Stimulated activated CD8-positive, alpha-beta memory T cell treated with anti-CD3 and anti-CD28 coated beads, Interleukin-4, amount 100 ng/mL, for 24 hours (primary cell): ENCODE measurements around the gene CCDC85C.
A peak's percentile ranks its signal among the peaks of the same experiment; 100 is the strongest.

Experiments
- DNase-seq: peaks from one replicate; pipeline ENCODE4 v3.0.0-alpha.2; 2020; ENCODE audit warnings: low read depth

CCDC85C gene

DNA sequence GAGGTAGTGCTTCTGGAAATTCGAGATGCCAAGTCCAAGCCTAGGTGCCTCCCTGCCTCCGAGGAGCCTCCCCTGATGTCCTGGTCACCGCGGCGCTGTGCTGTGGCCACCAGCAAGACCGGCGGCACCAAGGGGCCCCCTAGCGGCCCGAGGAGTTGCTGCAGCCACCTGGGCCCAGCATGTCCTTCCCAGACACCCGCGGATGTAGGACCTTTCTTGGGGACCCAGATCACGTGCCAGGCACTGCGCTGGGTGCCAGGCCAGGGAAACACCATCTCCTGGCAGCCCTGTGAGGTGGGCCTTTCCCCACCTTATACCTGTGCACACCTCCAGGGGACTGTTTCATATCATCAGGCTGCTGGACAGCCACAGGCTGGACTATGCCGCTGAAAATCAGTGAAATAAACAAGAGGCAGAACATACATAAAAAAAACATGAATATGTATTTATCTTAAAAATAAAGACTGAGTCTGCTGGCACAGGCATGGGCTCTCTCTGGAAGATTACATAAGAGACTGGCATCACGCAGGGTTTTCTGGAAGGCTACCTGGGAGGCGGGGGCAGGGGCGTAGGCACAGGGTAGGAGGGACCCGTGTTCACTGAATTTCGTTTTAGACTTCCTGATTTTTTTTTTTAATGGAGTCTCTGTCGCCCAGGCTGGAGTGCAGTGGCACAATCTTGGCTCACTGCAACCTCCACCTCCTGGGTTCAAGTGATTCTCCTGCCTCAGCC, 25.0 kb upstream of the CCDC85C start:
- peak; percentile 31 for DNase-seq

DNA sequence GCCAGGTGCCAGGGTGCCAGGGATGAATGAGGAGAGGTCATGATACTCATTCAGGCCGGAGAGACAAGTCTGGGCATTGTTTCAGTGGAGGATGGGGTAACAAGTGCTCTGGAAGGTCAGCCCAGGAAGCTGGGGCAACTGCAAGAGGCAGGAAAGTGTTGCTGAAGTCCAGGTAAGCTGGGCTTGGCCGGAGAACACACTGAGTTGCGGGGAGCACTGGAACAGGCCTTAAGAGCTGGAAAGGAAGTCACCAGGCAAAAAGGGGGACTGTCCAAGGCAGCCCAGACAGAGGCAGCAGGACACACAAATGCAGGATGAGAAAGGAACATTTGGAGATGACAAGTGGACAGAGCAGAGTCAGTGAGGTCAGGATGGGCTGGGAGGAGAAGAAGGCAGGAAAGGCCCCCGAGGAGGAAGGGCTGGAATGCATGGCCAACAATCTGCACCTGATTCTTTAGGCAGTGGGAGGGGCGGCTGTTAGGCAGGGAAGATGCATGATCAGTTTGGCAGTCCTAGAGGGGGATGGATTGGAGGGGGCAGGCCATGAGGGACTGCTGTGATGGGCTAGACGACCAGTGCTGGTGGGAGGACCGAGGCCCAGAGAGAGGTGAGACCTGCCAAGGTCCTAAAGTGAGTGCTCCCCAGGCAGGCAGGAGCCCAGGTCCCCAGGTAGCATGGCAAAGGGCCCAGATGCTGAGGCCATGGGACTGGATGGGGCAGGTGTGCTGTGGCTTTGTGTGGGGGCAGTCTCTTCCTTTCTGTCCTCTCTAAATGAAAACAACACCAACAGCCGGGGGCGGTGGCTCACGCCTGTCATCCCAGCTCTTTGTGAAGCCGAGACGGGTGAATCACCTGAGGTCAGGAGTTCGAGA, 23.7 kb upstream of the CCDC85C start:
- DNase-seq, result no peak

GRCh38 chr14:99627100-99627499, 23.1 kb upstream of the CCDC85C start:
- no peak for DNase-seq

DNA sequence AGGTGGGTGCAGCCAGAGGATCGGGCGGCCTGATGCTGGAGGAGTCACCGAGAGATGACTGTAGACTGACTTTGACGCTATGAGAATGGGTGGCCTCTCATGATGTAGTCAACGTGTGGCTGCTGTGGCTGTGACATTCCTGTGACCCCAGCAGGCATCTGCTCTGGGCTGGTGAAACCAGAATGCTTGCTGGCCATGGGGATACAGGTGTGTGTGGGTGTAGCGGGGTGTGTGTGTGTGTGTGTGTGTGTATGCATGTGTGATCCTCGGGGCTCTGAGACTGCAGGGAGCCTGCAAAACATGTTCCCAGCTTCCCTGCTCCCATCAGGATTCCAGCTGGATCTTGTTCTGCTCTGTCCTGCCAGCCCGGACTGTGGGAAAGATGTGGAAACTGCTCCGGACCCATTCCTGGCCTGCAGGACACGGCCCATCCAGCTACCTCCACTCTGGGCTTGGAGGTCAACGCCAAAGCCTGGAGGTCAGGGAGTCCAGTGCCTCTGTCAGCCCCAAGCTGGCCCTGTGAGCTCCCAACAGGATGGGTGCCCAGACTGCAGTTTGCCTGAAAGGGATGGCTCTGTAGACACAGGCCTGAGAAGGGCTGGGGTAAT, 22.1 kb upstream of the CCDC85C start:
- DNase-seq, result no peak

- no peak for DNase-seq
Measured at GRCh38 chr14:99625476-99625875, 21.5 kb upstream of the CCDC85C start.

DNA sequence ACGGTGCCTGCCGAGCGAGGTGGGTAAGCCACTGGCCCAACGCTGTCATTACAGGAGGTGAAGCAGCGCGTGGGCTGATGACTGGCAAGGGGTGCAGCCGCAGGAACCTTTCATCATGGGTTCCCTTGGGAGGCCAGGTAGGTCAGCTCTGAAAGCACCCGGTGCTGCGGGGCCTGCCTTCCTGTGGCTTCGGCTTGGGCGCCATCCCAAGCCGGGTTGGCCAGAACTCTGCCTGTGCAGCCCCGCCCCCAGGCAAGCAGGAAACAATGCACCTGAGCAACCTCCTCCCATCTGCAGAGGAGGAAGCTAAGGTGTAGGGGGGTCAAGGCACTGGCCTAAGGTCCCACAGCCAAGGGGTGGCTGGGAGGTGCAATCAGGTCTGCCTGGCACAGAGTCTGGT, 21.0 kb upstream of the CCDC85C start:
- no peak for DNase-seq

DNA sequence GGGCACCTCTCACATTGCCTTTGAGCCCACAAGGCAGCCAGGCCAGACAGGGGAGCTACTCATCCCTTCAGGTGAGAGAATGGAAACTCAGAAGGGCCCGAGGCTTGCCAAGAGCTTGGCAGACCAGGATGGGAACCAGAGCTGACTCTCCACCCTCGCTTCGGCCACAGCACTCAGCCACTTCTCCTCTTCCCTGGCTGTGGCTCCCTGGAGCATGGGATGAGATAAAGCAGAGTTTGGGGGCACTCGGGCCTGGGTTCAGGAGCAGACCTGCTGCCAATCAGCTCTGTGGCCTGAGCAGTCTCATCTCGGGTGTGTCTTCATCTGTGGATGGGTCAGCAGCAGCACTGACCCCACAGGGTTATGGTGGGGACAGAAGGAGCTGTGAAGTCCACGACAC, 20.0 kb upstream of the CCDC85C start:
- DNase-seq, result no peak

GRCh38 chr14:99621948-99622347, 17.9 kb upstream of the CCDC85C start:
- DNase-seq, result no peak

- no peak for DNase-seq
Measured at GRCh38 chr14:99619835-99620834, 16.1 kb upstream of the CCDC85C start.

DNA sequence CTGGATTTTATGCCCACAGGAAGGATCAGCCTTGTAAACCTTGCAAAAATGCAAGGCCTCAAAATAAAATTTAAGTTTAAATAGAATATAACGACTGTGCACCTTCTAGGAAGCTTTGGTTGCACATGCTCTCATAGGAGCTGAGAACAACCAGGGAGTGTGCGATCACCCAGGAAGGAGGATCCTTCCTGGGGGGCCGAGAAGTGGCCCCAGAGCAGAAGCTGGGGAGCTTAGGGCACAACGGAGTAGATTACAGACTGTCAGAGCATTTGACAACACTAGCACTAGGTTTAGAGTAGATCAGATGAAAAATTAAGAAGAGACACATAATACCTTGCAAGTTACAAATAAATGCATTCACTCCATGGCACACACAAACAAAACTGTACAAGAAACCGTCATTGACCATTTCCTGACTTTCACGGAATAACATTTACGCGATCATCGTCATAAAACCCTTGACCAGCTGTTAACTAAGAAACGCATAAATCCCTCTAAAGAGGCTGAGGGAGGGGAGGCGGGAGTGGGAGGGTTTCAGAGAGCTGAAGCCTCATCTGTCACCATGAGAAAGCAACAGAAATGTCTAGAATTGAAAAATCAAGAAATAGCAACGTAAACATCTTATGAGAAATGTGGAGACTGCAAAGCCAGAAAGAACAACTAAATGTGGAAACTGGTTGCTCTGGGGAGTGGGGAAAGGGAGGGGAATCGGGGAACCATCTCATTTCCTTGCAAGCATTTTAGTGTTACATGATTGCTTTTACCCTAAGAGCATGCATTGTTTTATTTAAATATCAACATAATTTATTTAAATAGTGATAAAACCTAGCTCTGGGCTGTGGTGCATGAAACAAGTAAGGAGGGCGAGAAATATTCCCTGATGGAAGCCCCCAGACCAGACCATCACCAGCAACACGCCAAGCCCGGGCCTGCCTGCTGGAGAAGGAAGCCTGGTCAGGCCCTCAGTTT, 13.1 kb upstream of the CCDC85C start:
- DNase-seq, result no peak

GRCh38 chr14:99615497-99616157, 11.6 kb upstream of the CCDC85C start:
- DNase-seq, result no peak

- DNase-seq, result no peak
Measured at GRCh38 chr14:99612738-99613330, 8.8 kb upstream of the CCDC85C start.

DNA sequence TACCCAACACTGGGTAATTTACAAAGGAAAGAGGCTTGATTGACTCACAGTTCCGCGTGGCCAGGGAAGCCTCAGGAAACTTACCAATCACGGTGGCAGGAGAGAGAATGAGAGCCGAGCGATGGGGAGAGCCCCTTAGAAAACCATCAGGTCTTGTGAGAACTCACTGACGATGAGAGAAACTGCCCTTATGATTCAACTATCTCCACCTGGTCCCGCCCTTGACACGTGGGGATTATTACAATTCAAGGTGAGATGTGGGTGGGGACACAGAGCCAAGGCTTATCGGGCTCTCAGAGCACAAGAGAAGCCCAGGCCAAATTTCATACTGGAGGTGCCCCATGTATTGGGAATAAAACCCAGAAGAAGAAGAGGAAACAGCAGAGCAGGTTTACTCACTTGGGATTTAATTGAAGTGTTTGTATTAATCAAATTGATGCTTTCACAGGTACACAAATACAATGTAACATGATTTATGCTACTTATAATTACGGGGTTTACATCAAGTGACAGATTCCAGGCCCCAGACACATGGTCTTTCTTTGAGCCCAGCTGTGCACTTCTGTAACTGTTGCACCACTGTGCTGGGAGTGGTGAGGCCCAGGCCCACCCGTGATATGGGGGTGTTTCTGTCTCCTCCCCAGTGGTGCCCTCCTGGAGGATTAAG, 8.2 kb upstream of the CCDC85C start:
- no peak for DNase-seq

GRCh38 chr14:99611646-99612045, 7.6 kb upstream of the CCDC85C start:
- no peak for DNase-seq

DNA sequence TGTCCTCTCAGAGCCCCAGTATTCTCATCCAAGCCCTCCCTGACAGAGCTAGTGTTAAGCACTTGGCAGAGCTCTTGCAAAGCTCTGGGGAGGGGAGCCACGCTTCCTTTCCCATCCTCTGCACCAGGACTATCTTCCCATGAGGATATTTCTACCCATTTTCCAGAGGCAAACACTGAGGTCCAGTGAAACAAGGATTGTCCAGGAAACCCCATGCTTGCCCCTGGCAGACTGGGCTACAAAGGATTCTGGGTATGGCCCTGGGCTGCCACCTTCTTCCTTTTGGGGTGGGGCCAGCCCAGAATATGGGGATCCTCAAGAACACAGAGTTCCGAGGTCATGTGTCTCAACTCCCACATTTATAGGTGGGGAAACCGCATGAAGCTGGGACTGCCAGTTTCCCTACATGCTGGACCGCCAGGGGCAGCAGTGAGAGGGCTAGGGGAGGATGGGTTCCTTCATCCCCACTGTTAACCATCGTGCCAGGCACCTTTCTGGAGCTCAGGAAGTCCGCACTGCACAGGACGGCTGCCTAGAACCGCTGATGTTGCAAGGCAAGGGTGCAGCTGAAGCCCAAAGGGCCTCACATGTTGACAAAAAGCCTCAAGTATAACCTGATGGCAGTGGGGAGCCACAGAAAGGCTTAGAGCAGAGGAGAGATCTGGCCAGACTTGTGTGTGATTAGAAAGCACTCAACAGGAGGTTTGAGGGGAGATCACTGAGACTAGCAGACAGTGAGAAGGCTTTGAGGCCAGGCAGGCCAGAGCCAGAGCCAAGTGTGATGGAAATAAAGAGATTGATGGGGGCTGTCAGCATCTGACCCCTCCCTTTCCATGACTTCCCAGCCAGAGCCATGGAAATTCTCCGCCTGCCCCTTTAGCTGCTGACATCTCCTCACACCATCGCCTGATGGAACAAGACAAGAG, 5.5 kb upstream of the CCDC85C start:
- no peak for DNase-seq

GRCh38 chr14:99608591-99608990, 4.6 kb upstream of the CCDC85C start:
- DNase-seq, result no peak

DNA sequence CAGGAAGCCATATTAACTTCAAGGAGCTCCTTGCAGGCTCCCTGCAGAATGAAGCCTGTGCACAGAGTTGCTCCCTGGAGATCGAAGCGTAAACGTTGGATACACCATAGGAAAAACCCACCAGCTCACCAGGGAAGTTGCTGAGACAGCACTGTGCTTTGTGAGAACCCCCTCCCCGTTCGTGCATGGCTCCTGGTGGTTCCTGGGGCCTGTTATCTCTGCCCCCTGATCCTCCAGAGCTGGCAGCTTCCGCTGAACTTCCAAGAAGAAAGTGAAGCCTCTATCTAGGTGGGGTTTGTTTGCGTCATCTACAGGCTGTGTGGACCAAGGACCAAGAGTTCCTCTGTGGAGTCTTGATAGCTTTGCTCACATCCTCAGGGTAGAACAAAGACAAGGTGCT, 2.4 kb upstream of the CCDC85C start:
- no peak for DNase-seq
